AG10803 (cell line): ENCODE results near the gene MED17.

Experiments
- DNase-seq: peaks from one replicate; pipeline ENCODE4 v3.0.0; 2010; ENCODE audit warnings: low read depth
- H3K4me3 ChIP-seq: 2 replicates; pipeline ENCODE4 v1.5.1; 2011; ENCODE audit warnings: mild to moderate bottlenecking, low read length, control low read depth
- TF ChIP-seq, protein P1 (sequence below): conservative IDR thresholded peaks from 2 replicates; pipeline ENCODE4 v1.5.1; 2011; ENCODE audit warnings: mild to moderate bottlenecking, low read length, control low read depth, inconsistent platforms

Gene MED17

GRCh38 chr11:93817426-93818348 is 33.6 kb downstream of the MED17 start:
- TF ChIP-seq, protein P1, sequence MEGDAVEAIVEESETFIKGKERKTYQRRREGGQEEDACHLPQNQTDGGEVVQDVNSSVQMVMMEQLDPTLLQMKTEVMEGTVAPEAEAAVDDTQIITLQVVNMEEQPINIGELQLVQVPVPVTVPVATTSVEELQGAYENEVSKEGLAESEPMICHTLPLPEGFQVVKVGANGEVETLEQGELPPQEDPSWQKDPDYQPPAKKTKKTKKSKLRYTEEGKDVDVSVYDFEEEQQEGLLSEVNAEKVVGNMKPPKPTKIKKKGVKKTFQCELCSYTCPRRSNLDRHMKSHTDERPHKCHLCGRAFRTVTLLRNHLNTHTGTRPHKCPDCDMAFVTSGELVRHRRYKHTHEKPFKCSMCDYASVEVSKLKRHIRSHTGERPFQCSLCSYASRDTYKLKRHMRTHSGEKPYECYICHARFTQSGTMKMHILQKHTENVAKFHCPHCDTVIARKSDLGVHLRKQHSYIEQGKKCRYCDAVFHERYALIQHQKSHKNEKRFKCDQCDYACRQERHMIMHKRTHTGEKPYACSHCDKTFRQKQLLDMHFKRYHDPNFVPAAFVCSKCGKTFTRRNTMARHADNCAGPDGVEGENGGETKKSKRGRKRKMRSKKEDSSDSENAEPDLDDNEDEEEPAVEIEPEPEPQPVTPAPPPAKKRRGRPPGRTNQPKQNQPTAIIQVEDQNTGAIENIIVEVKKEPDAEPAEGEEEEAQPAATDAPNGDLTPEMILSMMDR, result no peak
- H3K4me3 ChIP-seq, result no peak overlapping the region
- peak; percentile 12 for DNase-seq

DNA sequence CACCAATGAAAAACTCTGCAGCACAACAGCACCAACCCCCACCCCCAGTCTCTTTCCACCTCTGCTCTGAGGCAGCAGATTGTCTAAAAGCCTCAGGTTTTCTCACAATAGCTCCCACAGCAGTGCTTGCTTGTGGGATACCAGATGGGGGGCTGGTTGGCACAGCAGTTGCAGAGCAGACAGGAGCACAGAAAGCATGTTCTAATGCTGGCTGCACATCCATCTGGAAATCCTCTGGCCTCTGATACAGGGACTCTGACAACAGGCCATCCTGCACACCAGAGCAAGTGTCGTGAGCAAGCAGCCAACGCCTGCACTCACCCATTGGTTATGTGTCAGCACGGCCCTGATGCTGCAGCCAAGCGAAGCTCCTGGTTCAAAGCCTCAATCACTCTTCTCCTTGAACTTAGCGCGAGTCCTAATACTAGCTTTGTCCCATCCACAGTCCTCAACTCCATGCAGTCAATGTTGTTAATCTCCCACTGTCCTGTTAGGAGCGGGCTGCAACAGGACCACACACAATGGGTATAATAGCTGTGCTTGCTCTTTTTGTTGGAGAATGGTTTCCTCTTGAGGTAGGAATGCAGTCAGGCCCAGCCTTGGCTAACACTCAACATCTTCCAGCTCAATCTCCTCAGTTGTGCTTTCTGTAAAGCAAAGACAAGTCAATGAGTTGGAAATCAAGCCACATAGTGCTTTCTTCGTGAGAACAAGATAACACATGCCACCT is 36.0 kb downstream of the MED17 start:
- H3K4me3 ChIP-seq, result no peak overlapping the region

DNA sequence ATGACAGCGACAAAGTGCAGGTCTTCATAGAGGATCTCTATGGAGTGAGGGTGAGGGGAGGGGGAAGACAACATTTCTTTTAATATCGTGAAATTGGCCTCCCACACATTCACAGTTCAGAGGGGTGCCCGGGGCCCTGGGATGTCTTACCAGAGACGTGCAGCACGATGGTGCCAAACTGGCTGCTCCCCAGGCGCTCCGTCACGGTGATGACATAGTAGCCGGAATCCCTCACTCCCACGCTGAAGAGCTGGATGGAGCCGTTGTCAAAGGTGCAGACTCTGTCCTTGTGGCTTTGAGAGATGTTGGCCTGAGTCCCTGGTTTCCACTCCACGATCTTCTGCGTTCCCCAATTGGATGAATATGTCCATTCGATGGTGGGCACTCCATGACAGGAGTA is 36.8 kb downstream of the MED17 start:
- H3K4me3 ChIP-seq, result no peak overlapping the region
- no peak for DNase-seq
- TF ChIP-seq, protein P1, result no peak

More for the DNA sequence above, 36.0 kb downstream of the MED17 start:
- TF ChIP-seq, protein P1, result no peak
- no peak for DNase-seq

DNA sequence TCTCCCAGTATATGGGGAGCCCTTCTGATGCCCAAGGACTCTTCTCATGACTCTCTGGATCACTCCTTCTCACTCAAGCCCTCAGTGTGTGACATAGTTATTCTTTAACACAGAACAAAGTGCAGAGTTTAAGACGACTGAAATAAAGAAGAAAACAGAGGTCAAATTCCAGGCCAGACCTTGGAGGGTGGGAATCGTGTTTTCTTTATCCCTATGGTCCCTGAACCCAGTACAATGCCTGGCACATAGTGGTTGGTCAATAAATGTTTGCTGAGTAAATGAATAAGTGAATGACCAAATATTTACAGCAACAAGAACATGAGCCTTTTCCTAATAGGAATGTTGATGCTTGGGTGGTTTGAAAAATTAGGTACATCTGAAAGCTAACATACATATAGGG is 37.5 kb downstream of the MED17 start:
- no peak overlapping the region for H3K4me3 ChIP-seq
- no peak for DNase-seq
- TF ChIP-seq, protein P1, result no peak

GRCh38 chr11:93822359-93822758 is 38.3 kb downstream of the MED17 start:
- TF ChIP-seq, protein P1, result no peak
- H3K4me3 ChIP-seq, result no peak overlapping the region
- DNase-seq, result peak; percentile 4

GRCh38 chr11:93823210-93823609 is 39.1 kb downstream of the MED17 start:
- H3K4me3 ChIP-seq, result no peak overlapping the region
- TF ChIP-seq, protein P1, result no peak
- no peak for DNase-seq
